NCI-H524 (cell line): ENCODE results near the gene COL4A1.

ENCODE experiments used
- DNase-seq, 2 experiments: peaks; one replicate each; lab custom pipeline; 2025; lab: John Stamatoyannopoulos, UW

Gene COL4A1

GRCh38 chr13:110306960-110307766 is at the start of gene COL4A1, which contains the start of gene COL4A2:
Gene COL4A1, minus strand, starts transcription at chr13:110307157. Its CDS starts 130 bp downstream, at chr13:110307027.
Gene COL4A2, plus strand, starts transcription at chr13:110307284. Its CDS starts 620 bp downstream, at chr13:110307904.
- DNase-seq, result peak in 1 of 2 experiments; percentile 34

DNA sequence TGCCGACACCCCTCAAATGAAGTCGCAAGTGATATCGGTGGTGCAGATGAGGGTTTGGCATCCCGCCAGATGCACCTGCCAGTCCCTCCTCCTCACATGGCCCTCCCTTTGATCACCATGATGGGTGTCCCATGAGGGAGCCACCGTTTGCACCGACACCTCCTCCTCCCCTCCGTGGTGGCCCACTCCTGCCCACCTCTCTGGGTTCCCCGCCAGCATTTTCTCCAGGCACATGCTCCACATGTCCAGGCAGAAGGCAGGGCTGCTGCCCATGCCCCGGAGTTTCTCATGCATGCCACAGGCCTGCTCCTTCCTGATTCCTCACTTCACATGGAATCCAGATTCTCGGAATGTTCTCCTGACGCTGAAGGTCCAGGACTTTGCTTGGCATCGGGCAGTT is 49.4 kb upstream of the COL4A1 start:
- DNase-seq, result no peak

- no peak for DNase-seq
Observed at GRCh38 chr13:110354715-110355473, 47.9 kb upstream of the COL4A1 start.

DNA sequence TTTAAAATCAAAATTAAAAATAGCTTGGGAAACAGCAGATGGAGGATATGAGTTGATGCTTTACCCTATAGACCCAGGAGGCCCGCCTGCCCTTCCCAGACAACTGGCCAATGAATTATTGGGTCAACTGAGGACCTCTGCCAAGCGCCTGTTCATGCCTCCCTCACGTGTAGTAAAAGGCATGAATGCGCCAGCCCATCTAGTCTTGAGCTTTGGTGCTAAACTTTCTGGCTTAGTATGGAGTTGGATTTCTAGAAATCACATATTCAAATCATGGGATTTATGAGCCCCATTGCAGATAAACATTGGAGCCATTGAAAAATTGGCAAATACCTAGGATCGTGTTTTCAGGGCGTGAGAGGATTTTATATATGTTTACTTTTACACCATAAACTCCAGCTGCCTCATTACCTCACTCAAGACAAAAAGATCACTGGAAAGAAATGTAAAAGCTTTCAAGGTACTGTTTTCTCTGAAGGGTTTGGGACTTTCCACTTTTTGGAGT is 47.2 kb upstream of the COL4A1 start:
- no peak for DNase-seq

DNA sequence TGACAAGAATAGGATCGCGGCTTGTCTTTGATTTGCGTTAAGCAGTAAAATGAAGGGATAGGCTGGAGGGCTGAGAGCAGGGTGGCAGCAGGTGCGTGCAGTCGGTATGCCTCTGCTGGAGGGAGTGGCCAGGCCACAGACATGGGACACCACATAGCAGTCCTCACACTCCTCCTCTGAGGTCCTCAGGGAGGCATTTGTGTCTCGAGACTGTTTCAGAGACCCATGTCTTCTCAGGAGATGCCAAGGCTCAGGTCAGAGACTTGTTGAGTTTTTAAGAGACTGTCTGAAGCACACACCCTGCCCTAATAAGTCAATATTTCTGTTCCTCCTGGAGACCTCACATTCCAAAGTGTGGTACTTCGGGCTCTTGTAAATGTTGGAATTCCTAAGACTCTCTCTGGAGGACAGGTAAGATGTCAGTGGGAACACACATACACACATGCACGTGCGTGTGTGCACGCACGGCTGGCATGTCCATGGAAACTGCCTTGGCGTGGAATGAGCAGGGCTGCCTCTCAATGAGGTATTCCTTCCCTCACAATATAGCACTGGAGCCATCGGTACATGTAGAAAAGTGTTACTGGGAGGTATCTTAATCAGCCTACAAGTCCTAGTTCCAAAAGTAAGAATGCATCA is 46.5 kb upstream of the COL4A1 start:
- no peak for DNase-seq

DNA sequence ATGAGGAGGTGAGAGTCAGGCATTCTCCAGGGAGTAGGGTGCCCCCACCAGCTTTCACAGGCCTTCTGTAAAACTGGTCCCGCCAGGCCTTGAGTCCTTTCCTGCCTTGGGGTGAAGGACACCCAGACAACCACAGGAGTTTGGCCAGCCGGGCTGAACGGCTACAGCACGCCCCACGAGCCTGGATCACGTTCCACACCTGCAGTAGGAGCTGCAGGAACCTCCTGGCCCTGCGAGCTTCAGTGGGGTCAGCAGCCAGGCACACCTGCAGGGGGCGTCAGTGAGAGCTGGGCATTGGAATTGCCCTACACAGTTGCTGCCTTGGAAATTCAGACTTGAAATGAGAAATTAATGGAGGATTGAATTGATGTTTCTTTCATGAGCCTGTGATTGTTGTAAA is 45.8 kb upstream of the COL4A1 start:
- DNase-seq, result no peak

GRCh38 chr13:110351636-110352420 is 44.9 kb upstream of the COL4A1 start:
- DNase-seq, result no peak

DNA sequence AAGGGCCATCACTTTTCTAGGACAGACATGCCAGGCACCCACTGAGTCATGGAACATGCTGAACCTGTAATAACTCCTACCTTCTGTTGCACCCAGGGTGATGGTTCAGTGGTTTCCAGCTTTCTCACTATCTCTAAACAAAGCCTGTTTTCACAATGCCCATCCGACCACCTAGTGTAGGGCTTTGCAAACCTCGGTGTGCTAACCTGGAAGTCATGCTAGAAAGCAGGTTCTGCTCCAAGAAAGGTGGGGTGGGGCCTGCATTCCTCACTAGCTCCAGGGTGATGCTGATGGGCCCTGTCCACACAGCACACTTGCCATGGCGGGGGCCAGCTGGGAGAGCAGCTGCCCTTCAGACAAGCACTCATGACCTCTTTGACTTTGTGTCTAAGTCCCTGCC is 43.6 kb upstream of the COL4A1 start:
- no peak for DNase-seq

DNA sequence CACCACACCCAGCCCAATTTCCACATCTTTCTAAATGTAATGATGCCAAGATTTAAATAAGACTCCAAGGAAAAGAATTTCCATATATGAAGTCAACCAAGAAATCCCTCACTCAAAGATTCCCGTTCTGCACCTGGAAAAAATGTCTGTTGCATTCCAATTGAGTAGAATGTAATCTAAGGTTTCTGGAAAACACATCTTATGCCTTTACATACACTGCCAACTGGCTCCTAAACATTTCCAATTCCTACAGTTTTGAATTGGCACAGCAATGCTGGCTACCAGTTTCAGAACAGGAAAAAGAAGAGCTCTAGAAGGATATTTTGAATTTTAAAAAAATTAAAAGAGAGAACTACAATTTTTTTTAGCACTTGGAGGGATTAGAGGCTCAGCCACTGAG is 43.1 kb upstream of the COL4A1 start:
- no peak for DNase-seq

- DNase-seq, result no peak
Observed at GRCh38 chr13:110349239-110349638, 42.3 kb upstream of the COL4A1 start.

DNA sequence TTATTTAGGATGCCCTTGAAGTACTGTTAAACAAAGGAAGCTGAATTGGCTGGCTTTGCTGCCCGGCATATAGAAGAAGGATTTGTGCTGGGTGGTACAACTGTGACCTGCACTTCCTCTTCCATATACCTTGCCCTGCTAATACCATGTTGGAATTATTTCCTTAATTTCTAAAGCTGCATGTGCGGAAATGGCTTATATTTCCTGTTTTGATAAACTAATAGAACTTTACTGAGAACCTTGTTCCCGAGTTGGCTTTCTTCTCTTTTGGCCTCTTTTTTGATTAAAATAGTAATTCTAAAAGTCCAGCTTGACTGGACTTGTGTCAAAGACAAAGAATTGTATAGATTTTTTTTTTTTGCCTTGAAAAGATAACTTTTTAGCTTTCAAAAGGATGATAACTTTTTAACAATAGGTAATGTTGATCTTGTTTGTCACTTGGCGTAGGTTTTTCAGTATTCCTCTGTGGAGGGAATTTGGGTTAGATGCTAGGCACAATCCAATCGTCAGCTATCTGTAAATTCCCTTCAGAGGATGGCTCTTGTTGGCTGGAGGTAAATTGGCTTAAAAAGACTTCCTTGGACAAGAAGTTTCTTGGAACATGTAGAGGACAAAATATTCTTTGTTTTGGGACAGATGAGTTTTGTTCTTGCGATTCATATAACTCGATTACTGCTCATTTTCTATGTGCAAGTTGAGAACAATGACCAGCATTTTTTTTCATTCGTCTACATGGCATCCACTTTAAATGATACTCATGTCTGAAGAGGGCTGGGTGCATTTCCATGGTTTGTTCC is 41.5 kb upstream of the COL4A1 start:
- no peak for DNase-seq

- no peak for DNase-seq
Observed at GRCh38 chr13:110347535-110348308, 40.8 kb upstream of the COL4A1 start.

DNA sequence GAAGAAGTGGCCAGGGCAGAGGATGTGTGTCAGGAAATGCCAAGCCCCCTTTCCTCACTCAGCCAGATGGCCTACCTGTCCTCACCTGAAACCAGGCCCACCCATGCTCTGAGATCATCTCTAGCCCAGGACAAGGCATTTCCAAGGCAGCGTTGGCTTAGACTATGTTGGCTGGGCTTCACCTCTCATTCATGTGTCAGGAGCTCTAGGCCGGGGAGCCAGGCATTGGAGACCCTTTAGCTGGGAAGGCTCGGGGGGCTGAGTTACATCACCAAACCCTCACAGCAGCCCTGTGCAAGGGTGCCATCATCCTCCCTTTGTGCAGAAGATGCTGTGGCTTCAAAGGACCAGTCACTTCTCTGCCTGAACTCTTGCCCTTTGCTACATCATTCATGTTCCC is 40.1 kb upstream of the COL4A1 start:
- no peak for DNase-seq

DNA sequence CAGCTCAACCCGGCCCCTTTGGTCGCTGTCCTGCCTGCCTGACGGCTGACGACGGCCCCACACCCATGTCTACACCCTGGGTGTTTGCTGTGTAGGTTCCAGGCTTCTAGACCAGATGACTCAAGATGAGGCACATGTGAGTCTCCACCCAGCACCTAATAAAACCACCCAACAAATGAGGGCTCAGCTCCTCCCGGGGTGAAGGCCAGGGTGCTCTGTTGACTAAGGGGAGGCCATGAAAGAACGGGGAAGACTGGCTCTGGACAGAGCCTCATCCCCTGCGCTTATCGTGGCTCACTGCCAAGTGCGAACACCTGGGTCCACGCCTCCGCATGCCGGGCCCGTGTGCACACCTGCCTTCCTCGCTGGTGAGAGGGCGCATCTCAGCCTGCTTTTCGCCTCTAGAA is 39.7 kb upstream of the COL4A1 start:
- no peak for DNase-seq

DNA sequence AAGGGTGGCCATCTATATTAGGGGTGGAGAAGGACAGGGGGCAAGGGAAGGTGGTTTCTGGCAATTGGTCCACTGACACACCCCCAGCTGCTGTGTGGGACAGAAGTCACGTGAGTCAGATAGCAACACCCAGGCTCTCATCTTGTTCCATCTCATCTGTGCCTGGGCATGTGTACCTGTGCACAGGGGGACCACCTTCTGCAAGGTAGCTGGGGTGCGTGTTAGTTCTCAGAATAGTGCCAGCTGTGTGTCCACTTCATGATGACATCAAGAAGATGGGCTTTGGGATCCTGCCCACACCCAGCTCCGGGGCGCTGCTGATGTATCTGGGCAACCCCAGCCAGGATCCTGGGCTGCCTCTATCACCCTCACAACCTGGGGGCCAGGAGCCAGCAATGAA is 38.7 kb upstream of the COL4A1 start:
- DNase-seq, result no peak

- no peak for DNase-seq
Observed at GRCh38 chr13:110345266-110345665, 38.3 kb upstream of the COL4A1 start.

GRCh38 chr13:110344320-110344719 is 37.4 kb upstream of the COL4A1 start:
- no peak for DNase-seq

DNA sequence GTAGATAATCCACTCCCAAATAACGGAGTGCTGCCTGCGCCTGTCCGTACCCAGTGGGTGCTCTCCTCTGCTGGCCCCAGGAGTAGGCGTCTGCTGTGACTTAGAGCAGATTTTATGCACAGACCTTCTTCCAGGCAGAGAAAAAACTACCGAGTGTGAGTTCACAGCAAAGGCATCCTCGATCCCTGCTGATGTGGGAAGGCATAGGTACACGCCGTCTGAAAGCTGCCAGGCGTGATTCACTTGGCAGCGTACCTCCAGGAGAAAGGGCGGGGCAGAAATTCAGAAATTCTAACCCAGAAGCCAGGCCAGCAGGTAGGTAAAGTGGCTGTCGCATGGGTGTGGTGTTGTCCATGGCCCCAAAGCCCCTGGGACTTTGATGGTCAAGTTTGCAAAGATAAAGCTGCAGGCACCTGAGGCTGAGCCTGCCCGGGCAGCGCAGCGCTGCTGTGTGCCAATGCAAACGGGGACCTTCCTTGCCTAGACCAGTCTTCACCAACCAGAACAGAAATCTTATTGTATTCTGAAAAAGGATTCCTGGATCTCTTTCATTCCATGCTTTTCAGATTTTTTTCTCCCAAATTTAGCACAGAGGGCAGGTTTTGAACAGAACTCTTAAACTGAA is 36.4 kb upstream of the COL4A1 start:
- no peak for DNase-seq

DNA sequence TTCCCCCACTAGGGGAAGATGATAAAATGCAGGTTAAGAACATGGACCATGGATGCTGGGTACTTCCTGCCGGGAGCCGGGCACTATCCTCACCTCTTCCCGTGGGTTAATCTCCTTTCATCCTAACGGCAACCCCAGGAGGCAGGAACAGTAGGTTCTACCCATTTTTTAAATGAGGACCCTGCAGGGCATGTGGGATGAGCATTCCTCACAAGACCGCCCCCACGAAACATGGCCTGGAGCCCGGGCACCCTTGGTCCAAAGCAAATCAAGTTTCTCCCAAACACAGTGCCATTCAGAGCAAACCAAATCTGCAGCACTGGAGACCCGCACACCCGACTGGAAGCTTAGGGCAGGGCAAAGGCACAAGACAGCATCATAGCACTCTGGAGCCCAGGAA is 35.5 kb upstream of the COL4A1 start:
- DNase-seq, result no peak
